COR-L47 (cell line): ENCODE measurements around the gene KCNMB2.

Experiments
- DNase-seq: peaks from one replicate; lab custom pipeline; 2025; lab: John Stamatoyannopoulos, UW

KCNMB2 gene

DNA sequence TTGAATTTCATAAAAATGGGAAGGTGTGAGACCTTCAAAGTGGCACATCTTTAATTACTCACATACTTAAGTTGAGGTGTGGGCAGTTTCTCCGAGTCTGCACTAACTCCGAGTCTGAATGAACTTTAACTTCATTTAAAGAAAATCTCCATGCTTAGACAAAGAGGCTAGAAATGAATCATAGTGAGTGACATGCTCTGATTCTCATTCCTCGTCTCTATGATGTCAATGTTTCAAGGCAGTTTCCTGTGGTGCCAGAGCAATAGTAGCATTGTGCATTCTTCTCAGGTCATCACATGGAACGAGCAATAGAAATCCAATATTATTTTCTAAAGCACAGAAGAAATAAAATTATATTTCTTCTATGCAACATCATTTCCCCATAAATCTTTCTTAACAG, 224.8 kb downstream of the KCNMB2 start:
- no peak for DNase-seq

DNA sequence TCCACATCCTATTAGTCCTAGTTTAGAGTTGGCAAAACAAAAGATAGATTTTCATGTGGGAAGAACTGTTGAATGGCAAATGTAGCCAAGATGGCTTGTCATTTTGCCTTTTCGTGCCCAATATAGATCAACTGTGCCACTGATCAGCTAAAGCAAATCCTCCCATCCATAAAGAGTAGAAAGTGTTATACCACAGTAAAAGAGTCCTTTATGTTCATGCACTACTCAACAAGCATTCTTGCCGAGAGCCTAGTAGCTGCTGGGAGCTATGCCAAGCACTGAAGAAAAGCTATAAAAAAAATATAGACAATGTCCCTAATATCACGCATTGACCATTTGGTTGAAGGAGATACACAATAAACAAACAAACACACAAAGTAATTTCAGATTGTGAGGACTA, 225.2 kb downstream of the KCNMB2 start:
- no peak for DNase-seq

DNA sequence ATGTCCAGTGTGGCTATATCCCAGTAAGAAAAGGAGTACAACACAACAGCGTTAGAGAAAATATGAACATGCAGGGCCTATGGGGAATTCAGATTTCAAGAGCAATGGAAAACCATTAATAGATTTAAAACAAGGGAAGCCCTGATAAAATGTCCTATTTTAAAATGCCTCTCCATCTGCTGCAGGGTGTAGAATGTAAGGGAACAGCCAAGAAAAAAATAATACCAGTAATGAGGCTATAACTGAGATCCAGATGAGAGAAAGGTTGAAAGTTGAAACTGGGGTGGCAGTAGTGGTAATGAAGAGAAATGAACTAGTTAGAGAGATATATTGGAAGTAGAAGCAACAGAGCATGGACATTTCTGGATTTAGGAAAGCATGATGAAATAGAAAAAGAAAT, 226.1 kb downstream of the KCNMB2 start:
- no peak for DNase-seq

DNA sequence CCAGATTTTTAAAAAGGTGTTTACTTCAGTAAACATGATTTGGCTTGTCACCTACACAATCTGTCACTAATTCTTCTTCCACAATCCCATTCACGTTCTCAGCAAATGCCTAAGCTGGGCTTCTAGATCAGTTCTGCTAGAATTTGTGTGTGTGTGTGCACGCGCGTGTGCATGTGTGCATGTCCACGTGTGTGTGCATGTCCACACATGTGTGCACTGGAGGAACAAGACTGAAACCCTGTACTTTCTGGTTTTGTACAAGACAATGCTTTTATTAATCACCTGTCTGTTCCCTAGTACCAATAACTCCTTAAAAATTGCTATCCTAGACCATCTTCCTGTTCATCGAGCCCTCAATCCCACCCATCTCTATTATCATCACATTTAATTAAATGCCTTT, 229.2 kb downstream of the KCNMB2 start:
- DNase-seq: no peak

DNA sequence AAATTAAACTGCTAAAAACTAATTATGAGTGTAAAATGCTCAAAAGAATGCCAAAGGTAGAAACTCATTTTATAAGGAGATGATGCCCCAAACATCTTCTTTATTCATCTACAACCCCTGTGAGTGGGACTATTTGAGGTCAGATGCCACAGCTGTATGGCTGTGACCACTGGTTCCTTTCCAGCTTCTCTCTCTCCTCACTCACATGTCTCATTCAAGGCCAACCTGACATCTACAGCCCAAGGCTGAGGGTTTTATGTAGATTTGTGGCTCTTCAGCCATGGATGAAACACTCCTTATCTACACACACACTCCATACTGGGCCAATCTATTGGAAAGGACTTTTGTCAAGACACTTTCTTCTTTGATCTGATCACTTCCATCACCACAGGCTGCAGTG, 231.3 kb downstream of the KCNMB2 start:
- DNase-seq: no peak

DNA sequence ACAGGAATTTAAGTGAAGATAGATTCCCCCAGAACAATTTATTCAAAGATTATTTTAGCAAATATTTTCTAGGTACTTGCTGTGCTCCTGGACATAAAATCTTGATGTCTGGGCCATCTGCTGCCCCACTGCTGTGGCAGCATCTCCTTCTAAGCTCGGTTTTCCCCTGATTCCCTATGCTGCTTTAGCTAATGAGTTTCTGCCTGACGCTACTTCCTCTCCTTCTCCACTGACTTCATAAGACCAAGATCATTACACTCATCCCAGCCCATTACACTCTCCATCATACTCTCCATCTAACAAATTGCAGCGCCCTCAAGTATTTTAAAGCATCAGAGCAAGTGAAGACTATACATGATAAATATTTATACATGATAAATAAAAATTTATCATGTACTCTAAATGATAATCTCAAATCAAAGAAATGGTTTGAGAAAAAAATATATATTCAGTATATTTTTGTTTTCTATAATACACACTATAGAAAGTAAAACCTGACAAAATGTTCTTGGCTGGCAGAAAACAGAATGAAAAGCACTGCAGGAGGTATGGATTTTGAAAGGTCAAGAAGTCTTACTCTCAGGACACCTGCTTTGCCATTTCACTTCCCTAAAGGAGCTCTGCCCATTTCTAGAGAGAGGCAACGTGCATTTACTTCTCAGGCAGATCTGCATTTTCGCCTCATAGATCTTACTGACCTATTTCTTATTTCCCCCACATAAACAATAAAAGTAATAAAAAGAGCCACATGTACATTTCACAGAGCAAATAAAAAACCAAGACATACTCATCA, 232.0 kb downstream of the KCNMB2 start:
- DNase-seq: no peak

DNA sequence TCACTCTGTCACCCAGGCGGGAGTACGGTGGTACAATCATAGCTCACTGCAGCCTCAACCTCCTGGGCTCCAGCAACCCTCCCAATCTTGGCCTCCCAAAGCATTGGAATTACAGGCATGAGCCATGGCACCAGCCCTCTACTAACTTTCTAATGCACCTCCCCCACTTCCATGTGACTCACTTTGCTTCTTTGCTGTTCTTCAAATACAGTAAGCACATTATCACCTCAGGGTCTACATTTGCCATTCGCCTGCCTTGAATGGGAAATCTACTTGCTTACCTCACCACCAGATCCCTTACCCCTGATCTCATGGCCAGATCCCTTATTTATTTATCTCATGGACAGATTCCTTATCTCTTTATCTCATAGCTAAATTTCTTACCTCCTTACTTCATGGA, 235.3 kb downstream of the KCNMB2 start:
- no peak for DNase-seq

DNA sequence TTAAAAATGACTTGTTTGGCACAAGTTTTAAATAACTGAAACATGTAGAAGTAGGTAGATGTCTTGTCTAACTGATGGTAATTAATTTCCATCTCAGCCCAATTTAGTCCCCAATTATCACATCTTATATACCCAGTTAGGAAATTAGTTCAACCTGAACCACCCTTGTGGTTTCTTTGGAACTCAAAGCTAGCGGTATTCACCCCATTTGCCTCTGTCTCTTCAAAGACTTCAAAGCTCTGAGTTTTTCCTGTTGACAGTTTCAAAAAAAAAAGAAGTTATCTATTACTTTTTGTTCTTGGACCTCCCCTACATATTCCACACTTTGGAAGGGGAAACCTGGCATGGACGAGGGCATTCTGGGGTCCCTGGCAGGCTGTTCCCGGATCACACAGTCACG, 236.5 kb downstream of the KCNMB2 start:
- DNase-seq: no peak

DNA sequence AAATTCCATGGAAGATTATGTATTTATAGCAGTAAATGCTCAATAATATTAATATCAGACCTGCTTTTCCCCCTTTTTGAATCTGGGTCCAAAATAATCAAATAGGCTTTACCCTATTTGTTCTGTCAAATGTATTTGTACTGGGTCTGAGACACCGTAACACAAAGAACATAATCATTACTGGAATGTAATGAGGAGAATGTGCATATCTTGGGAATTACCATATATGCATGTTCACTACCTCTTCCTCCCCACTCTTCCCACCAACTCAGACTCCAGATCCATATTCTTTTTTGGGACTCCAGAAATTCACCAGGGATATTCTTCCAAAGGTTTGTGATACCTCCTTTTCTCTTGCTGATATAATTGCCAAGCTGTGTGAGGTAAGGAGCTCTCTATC, 237.1 kb downstream of the KCNMB2 start:
- DNase-seq: no peak

DNA sequence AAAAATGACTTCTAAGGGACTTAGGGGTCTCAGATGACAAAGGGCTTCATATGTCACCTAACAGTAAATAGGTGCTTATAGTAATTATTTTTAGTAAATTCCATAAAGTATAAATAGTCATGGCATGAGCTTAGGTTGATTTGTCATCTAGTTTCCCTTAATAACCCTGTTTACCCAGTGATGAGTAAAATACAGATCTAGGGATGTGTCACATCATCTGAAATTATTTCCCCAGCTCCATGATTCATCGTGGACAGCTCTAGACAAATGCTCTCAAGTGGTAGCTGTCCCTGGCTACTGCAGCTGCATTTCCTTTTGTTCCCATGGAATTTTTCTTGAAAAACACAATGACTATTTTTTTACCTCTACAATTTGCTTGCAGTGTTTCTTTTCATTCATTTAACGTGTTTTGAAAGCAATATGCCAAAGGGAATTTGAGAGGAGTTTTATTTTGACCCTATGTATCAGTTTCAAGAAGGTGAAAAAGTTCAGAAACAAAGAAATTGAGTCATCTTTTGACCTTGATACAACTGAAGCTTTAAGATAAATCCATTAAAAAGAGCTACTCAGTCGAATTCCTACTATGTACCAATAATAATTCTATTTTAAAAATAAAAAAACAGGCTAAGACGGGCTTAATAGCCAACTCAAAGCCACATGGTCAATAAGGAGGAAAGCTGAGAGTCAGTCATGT, 241.6 kb downstream of the KCNMB2 start:
- DNase-seq: peak; percentile 6

DNA sequence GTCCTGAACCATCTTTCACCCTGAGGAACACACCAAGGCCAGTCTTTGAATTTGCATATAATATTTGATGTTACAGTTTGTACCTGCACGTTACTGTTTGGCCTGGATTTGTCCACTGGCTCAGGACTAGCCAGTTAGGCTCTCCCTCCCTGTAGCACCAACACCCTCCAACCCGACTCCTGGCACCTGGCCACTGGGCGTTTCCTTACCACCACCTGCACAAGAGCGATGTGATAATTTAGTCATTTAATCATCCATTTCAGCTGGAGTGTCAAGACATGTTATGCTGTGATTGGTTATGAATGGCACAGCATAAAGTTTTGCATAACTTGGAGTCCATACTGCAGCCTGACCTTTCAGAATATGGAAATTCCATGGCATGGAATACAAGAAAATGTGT, 242.4 kb downstream of the KCNMB2 start:
- peak; percentile 92 for DNase-seq

DNA sequence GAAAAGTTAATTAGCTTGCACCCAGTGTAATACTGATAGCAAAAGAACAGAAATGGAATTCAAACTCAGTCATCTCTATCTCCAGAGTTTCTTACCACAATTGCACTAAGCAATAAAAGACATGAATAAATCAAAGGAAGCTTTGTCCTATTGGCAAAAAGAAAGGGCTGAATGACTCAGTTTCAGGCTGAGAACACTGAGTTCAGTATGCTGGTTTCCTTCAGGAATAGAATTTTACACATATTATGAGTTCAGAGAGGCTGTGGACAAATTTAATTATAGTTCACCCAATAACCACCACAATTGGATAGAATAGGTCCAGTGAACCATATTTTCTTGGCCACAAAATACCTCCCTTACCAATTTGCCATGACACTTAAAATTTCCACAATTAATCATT, 249.7 kb downstream of the KCNMB2 start:
- DNase-seq: no peak

DNA sequence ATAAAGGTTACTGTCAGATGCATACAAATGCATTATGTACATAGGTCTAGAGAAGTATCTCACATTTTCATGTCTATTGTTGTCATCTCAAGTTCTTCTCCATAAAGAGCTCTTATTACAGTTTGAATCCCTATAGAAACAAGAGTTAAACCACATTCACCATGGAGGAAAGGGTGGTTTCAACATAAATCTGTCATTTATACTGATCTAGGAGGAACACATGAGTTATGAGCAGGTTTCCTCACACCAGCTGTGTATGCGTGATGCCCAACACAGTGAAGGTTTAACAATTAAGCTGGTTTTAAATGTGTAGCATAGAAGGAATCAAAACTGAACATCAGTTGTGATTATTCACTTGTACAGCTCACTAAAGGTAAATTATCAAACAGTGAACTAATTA, 251.7 kb downstream of the KCNMB2 start:
- no peak for DNase-seq

DNA sequence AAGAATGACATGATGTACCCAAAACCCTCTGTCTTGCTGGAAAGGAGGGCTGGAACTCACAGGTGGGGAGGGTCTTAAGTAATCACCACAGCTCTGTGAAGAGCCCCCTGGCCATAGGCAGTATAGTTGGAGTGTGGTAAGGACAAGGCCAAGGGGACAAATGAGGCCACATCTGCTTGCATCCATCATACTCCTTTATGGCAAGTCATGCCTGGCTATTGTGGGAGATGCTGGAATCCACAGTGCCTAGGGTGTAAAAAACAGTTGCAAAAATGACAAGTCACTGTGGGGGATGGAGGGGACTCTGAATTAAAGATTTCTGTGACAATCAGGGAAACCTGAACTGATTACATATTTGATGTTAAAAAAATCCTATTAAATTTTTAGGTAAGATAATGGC, 258.5 kb downstream of the KCNMB2 start:
- DNase-seq: no peak

DNA sequence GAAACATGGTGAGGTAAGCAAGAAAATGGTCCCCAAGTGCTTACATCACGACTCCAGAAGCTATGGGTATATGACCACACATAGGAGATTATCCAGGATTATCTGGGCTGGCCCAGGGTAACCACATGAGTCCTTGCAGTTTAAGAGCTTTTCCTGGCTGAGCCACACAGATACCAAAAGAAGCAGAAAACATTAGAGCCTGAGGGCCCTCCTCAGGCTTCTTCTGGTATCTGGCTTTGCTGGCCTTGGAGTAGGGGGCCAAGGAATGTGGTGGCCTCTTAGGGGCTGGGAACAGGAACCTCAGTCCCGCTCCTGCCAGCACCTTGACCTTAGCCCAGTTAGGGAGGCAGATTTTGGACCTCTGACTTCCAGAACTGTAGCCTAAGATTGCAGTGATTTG, 259.1 kb downstream of the KCNMB2 start:
- DNase-seq: no peak

DNA sequence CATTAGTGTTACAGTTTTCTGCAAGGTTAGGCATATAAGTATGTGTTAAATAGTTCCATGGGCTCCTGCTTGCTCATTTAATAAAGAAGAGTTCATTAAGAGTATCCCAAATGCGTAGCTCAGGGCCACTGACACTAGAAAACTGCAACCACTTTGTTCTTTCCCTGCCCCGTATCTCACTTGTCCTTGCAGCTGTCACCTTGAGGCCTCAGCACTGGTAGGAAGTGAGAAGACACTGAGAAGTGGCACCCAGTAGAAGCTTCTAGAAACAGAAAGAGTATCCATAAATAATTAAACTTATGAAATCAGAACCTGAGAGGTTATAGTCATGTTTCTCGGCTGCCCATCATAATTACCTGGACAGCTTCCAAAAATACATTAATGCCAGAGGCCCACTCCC, 266.0 kb downstream of the KCNMB2 start:
- DNase-seq: peak; percentile 69

DNA sequence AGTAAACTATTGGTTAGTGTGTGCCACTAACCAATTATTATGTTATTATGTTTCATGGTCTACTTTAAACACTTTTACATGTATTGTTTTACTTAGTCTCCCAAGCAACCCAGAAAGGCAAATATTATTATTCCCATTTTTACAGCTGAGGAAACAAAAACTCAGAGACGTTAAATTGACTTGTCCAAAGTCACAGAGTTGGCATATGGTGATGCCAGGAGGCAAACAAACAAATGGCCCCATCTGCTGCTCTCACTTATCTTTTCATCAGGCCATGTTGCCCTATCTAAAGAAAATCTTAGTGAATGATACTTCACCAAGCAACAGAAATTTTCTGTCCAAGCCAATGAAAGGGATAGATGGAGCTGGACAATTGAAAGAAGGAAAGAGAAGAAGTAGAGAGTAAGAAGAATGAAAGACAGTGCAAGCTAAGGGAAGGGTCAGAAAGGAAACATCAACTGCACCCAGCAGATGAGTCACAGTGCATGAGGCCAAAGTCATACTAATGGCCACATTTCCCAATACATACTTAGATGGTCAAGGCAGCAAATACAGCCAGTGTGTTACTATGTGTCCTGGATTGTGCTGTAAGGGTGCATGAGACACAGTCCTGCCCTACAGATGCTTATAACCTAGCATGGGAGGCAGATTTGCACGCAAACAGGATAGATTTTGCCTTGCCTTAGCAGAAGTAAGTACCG, 266.9 kb downstream of the KCNMB2 start:
- peak; percentile 86 for DNase-seq

DNA sequence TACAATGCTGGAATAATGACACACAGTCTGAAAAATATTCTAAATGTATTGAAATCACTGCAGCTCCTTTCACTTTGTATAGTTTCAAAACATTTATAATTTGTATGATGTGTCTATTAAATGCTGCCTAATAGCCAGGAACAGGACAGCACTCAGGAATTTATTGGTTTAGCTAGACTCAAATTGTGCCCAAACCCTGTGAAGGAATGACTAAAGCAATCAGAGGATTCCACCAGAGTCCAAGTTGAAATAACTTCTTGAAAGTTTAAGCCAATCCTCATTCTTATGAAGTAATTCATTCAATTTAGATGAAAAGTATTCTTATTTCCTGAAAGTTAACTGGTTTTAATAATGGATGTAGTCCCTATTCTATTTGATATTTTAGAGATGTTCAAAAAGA, 268.4 kb downstream of the KCNMB2 start:
- no peak for DNase-seq

DNA sequence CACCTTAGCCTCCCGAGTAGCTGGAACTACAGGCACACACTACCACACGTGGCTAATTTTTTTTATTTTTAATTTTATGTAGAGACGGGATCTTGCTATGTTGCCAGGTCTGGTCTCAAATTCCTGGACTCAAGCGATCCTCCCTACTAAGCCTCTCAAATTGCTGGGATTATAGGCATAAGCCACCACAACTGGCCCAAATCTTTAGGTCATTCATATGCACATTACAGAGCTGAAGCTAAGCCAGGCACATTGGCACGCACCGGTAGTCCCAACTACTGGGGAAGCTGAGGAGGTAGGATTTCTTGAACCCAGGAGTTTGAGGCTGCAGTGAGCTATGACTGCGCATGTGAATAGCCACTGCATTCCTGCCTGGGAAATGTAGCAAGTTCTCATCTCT, 269.5 kb downstream of the KCNMB2 start:
- no peak for DNase-seq

DNA sequence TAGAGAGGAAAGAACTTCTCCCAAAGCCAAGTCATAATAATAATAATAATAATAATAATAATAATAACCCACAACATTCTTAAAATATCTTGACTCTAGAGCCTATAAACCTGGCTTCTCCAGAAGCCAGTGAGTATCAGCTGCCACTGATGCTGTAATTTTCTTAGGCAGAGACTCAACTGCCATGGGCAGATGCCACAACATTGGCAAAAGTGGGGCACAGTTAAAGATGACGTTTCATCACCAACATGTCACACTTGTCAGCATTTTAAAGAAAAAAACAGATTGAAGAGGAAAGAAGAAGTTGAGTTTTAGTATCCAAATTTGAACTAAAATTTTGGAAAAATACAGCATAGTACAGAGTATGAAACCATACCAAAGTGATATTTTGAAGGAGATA, 270.4 kb downstream of the KCNMB2 start:
- no peak for DNase-seq

DNA sequence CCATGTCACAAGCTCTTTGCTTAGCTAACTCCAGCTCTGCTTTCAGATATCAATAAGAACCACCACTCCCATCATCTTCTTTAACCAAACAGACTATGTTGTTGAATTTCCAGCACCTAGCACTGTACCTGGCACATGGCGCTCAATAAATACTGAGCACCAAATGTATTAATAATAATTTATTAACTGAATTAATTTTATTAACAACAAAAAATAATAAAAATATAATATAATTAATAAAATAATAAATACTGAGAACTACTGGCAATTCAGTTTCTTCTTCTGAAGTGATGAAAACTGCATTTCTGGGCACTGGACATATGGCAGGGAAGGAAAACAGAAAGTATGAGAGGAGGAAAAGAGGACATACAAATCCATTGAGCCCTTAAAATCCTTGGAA, 271.5 kb downstream of the KCNMB2 start:
- no peak for DNase-seq

DNA sequence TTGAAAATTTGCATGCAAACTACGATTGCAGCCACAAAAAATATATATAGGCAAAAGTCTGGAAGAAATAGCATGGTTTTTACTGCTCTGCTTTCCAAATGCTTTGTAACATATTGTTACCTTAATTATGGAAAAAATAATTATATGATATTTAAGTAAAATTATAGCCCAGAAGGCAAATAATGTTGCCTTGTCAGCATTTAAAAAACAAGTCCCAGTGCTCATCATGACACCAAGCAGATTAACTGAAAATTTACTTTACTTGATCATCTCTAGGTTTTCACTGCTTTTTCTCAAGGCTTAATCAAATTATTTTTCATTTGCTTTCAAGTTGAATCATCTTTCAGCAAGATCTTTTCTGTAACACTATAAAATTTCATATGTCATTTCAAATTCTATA, 272.5 kb downstream of the KCNMB2 start:
- DNase-seq: no peak

DNA sequence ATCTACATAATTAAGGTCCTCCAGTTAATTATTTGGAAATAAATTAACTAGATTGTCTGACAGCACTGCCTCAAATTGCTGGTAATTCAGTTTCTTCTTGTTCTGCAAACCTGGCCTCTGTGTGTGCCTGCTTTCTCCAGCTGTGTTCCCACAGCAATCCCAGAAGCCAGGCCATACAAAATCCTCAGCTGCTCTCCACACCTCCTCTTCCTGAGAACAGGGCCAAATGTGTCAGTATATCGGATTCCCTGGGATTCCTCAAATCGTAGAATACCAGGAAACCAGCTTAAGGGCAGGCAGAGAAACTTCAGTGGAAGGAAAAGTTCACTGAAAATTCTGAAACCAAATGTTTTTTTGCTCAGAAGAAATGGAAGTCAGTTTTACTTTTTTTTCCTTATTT, 273.9 kb downstream of the KCNMB2 start:
- DNase-seq: peak; percentile 42
